ENCODE data around the gene KANK4.
A peak's percentile ranks its signal among the peaks of the same experiment; 100 is the strongest.

The KANK4 gene

DNA sequence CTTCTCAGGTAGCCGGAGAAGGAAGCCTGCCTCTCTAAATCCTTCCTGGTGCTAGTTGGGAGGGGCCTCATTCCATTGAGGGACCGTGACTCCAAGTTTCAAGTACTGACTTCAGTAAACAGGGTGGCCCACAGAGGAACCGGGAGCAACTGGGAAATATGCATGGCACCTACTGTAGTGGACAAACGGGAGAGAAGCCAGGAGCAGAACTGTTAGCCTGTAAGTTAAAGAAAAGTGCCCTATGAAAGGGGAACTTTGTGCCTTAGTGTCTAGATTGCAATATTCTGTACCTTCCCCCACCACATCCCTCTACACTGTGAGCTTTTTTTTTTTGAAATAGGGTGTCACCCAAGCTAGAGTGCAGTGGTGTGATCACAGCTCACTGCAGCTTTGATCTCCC, 33.2 kb upstream of the KANK4 start:
- Histone ChIP-seq H3K4me2 (ENCODE audit: low read depth, low read length, poor library complexity, severe bottlenecking) (no peak overlapping the region), H3K36me3 (ENCODE audit: insufficient read depth, low read length) (no peaks in the 10 kb centered on the region), H3K9me3 (ENCODE audit: insufficient read depth, low read depth, low read length) (no peaks in the 10 kb centered on the region), H2AFZ (ENCODE audit: low read length) (no peak overlapping the region), H3K9me2 (replicated peaks; ENCODE audit: low read depth, low read length) (no peaks in the 10 kb centered on the region), H3K79me2 (ENCODE audit: insufficient read depth, low read length) (no peaks in the 10 kb centered on the region), H3K27me3 (ENCODE audit: insufficient read depth, low read length, poor library complexity, severe bottlenecking) (no peaks in the 10 kb centered on the region), H3K9ac (ENCODE audit: low read depth, low read length, poor library complexity, severe bottlenecking) (no peak overlapping the region), H4K20me1 (ENCODE audit: insufficient read depth, low read length, poor library complexity, severe bottlenecking) (no peaks in the 10 kb centered on the region), H3K4me3 (ENCODE audit: low read length, poor library complexity, severe bottlenecking) (no peak overlapping the region), H3F3A (ENCODE audit: low read depth) (no peaks in the 10 kb centered on the region), H3K4me1 (ENCODE audit: insufficient read depth, low read length, poor library complexity, severe bottlenecking) (peaks cover 5% of the 10 kb centered on the region)
- TF ChIP-seq EZH2phosphoT487 (IDR thresholded peaks at IDR 0.05; ENCODE audit: borderline replicate concordance) = no peak
- TF ChIP-seq, protein P1, sequence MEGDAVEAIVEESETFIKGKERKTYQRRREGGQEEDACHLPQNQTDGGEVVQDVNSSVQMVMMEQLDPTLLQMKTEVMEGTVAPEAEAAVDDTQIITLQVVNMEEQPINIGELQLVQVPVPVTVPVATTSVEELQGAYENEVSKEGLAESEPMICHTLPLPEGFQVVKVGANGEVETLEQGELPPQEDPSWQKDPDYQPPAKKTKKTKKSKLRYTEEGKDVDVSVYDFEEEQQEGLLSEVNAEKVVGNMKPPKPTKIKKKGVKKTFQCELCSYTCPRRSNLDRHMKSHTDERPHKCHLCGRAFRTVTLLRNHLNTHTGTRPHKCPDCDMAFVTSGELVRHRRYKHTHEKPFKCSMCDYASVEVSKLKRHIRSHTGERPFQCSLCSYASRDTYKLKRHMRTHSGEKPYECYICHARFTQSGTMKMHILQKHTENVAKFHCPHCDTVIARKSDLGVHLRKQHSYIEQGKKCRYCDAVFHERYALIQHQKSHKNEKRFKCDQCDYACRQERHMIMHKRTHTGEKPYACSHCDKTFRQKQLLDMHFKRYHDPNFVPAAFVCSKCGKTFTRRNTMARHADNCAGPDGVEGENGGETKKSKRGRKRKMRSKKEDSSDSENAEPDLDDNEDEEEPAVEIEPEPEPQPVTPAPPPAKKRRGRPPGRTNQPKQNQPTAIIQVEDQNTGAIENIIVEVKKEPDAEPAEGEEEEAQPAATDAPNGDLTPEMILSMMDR (conservative IDR thresholded peaks at IDR 0.05; ENCODE audit: low read length) = no peak

DNA sequence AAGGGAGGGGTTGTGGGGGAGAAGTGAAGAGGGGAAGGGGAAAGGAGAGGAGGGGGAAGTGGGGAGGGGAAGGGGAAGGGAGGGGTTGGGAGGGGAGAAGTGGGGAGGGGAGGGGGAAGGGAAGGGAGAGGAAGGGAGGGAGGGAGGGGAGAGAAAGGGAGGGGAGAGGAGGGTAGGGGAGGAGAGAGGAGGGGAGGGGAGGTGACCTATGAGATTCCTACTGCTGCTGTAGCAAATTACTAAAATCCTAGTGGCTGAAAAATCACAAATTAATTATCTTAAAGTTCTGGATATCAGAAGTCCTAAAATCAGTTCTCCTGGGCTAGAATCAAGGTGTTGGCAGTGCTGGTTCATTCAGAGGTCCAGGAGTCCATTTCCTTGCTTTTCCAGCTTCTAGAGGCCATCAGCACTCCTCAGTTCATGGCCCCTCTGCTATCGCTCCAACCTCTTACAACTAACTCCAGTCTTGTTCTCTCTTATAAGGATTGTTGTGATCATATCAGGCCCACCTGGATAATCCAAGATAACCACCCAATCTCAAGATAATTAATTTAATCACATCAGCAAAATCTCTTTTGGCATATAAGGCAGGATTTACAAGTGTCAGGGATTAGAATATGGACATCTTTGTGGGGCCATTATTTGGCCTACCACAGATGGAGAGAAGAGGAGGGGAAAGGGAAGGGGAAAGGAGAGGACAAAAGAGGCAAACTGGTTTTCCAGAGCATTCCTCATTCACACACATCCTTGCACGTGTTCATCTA, 30.4 kb upstream of the KANK4 start:
- no peak overlapping the region for H3K4me3 ChIP-seq (ENCODE audit: low read length, poor library complexity, severe bottlenecking)
- H4K20me1 ChIP-seq (ENCODE audit: insufficient read depth, low read length, poor library complexity, severe bottlenecking) = no peaks in the 10 kb centered on the region
- no peaks in the 10 kb centered on the region for H3F3A ChIP-seq (ENCODE audit: low read depth)
- no peak overlapping the region for H2AFZ ChIP-seq (ENCODE audit: low read length)
- H3K79me2 ChIP-seq (ENCODE audit: insufficient read depth, low read length) = no peaks in the 10 kb centered on the region
- H3K36me3 ChIP-seq (ENCODE audit: insufficient read depth, low read length) = no peaks in the 10 kb centered on the region
- H3K4me1 ChIP-seq (ENCODE audit: insufficient read depth, low read length, poor library complexity, severe bottlenecking) = peaks cover 7% of the 10 kb centered on the region
- no peaks in the 10 kb centered on the region for H3K27me3 ChIP-seq (ENCODE audit: insufficient read depth, low read length, poor library complexity, severe bottlenecking)
- H3K9me2 ChIP-seq (replicated peaks; ENCODE audit: low read depth, low read length) = no peaks in the 10 kb centered on the region
- H3K9me3 ChIP-seq (ENCODE audit: insufficient read depth, low read depth, low read length) = no peaks in the 10 kb centered on the region
- no peak for TF ChIP-seq EZH2phosphoT487 (IDR thresholded peaks at IDR 0.05; ENCODE audit: borderline replicate concordance)
- TF ChIP-seq, protein P1 (conservative IDR thresholded peaks at IDR 0.05; ENCODE audit: low read length) = no peak
- H3K9ac ChIP-seq (ENCODE audit: low read depth, low read length, poor library complexity, severe bottlenecking) = no peak overlapping the region
- no peak overlapping the region for H3K4me2 ChIP-seq (ENCODE audit: low read depth, low read length, poor library complexity, severe bottlenecking)

DNA sequence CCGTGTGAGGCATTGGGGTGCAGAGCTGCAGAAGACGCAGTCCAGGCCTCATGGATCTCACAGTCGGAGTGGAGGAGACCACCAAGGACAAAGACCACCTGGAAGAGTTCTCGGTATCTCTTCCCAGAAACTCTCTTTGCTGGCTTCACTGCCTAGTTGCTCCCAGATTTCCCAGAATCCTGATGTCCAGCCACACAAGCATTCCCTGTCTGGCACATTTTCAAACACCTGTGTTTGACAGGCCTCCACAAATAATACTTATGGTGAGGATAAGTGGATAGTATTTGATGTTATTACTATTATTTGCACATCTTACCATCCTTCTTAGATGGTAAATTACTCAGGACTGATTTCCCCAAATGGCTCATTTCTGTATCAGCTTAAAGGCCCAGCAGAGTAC, 27.7 kb upstream of the KANK4 start:
- Histone ChIP-seq H3K9ac (ENCODE audit: low read depth, low read length, poor library complexity, severe bottlenecking) (no peak overlapping the region), H3K79me2 (ENCODE audit: insufficient read depth, low read length) (no peaks in the 10 kb centered on the region), H3K9me3 (ENCODE audit: insufficient read depth, low read depth, low read length) (no peaks in the 10 kb centered on the region), H3K4me1 (ENCODE audit: insufficient read depth, low read length, poor library complexity, severe bottlenecking) (peaks cover 7% of the 10 kb centered on the region), H3K27me3 (ENCODE audit: insufficient read depth, low read length, poor library complexity, severe bottlenecking) (no peaks in the 10 kb centered on the region), H2AFZ (ENCODE audit: low read length) (peak overlapping the region; percentile 67), H3K4me2 (ENCODE audit: low read depth, low read length, poor library complexity, severe bottlenecking) (no peak overlapping the region), H4K20me1 (ENCODE audit: insufficient read depth, low read length, poor library complexity, severe bottlenecking) (no peaks in the 10 kb centered on the region), H3K36me3 (ENCODE audit: insufficient read depth, low read length) (no peaks in the 10 kb centered on the region), H3F3A (ENCODE audit: low read depth) (no peaks in the 10 kb centered on the region), H3K9me2 (replicated peaks; ENCODE audit: low read depth, low read length) (no peaks in the 10 kb centered on the region), H3K4me3 (ENCODE audit: low read length, poor library complexity, severe bottlenecking) (no peak overlapping the region)
- TF ChIP-seq, protein P1 (conservative IDR thresholded peaks at IDR 0.05; ENCODE audit: low read length) = no peak
- no peak for TF ChIP-seq EZH2phosphoT487 (IDR thresholded peaks at IDR 0.05; ENCODE audit: borderline replicate concordance)

Data from Loucy (cell line).